Measurements from ENCODE around the gene CEP104.

- TF ChIP-seq, protein P1, sequence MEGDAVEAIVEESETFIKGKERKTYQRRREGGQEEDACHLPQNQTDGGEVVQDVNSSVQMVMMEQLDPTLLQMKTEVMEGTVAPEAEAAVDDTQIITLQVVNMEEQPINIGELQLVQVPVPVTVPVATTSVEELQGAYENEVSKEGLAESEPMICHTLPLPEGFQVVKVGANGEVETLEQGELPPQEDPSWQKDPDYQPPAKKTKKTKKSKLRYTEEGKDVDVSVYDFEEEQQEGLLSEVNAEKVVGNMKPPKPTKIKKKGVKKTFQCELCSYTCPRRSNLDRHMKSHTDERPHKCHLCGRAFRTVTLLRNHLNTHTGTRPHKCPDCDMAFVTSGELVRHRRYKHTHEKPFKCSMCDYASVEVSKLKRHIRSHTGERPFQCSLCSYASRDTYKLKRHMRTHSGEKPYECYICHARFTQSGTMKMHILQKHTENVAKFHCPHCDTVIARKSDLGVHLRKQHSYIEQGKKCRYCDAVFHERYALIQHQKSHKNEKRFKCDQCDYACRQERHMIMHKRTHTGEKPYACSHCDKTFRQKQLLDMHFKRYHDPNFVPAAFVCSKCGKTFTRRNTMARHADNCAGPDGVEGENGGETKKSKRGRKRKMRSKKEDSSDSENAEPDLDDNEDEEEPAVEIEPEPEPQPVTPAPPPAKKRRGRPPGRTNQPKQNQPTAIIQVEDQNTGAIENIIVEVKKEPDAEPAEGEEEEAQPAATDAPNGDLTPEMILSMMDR (IDR thresholded peaks at IDR 0.05), result no peak
- no peak for TF ChIP-seq RFX5 (IDR thresholded peaks at IDR 0.05)
- TF ChIP-seq RAD21 (conservative IDR thresholded peaks at IDR 0.05 in 1 of 2, IDR thresholded peaks at IDR 0.05 in 1 of 2), result no peak
- no peak for TF ChIP-seq HDAC2 (IDR thresholded peaks at IDR 0.05)
- TF ChIP-seq, protein P2, sequence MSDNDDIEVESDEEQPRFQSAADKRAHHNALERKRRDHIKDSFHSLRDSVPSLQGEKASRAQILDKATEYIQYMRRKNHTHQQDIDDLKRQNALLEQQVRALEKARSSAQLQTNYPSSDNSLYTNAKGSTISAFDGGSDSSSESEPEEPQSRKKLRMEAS (IDR thresholded peaks at IDR 0.05), result no peak
- TF ChIP-seq RNF2 (IDR thresholded peaks at IDR 0.05; ENCODE audit: borderline replicate concordance, low read depth), result no peak
- no peak for TF ChIP-seq HOXA7 (CRISPR knock-in tag; IDR thresholded peaks at IDR 0.05)
- TF ChIP-seq KDM1A (IDR thresholded peaks at IDR 0.05; ENCODE audit: low read depth), result no peak
- TF ChIP-seq EHMT2 (IDR thresholded peaks at IDR 0.05; ENCODE audit: low read depth), result no peak
- no peak for TF ChIP-seq NR3C1 (IDR thresholded peaks at IDR 0.05)
- no peak for TF ChIP-seq JUN (IDR thresholded peaks at IDR 0.05)
Observed at GRCh38 chr1:3824650-3825049, 32.4 kb downstream of the CEP104 start.
